Measurements from ENCODE around the gene NUB1.

DNA sequence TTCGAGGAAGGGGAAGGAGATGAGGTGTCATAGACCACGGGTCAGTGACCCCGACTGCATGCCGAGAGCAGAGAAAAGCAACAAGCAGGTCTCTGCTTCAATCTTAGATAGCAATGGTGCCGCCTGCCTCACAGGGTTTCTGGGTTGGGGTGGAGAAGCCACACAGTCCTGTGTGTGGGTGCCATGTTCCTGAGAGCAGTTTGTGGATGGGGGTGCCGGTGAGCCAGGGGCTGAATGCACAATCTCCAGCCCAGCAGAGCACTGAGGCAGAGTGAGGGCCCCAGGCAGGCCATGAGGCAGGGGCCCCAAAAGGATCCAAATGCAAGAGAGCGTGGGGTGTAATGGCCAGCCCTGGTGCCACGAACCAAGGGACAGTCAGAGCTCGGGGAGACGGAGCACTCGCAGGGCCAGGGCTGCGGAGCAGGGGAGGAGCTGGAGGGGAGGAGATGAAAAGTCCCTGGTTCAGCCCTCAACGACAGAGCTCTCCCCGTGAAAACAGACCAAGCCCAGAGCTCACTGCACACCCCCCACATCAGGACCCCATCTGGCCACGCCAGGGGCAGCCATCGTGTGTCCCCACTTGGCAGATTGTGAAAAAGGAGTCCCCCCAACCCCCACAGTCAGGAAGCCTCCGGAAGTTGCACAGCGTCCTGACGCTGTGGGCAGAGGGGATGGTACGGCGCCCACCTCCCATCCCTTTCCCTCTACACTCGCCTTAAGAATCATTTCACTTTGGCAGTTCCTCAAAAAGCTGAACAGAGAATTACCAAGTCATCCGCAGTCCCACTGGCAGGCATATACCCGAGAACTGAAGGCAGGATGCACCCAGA is 48.4 kb downstream of the NUB1 start:
- no peak for TF ChIP-seq POLR2A (IDR thresholded peaks at IDR 0.05)
- TF ChIP-seq CTCF (IDR thresholded peaks at IDR 0.05) = no peak
